Neural cell (in vitro differentiated cells): ENCODE results near the gene MS4A2.

Experiments used
- EP300 ChIP-seq: fragments of 450-650 bp; conservative IDR thresholded peaks from 2 replicates; pipeline ENCODE4 v1.6.1; 2014; ENCODE audit warnings: antibody characterized with exemption, mild to moderate bottlenecking, moderate library complexity; ENCODE audit not compliant: poor library complexity, severe bottlenecking
- EZH2 ChIP-seq: fragments of 200-600, 300-800 bp; shearing (Covaris generic), sonication (generic); IDR thresholded peaks from 2 replicates; pipeline ENCODE4 v1.6.1; 2014; ENCODE audit warnings: antibody characterized with exemption, low read length, borderline replicate concordance, mild to moderate bottlenecking; ENCODE audit not compliant: insufficient read depth, poor library complexity, severe bottlenecking
- POLR2AphosphoS5 ChIP-seq: IDR thresholded peaks from 2 replicates; pipeline ENCODE4 v1.6.1; 2012
- RAD21 ChIP-seq: fragments of 450-650 bp; conservative IDR thresholded peaks from 2 replicates; pipeline ENCODE4 v1.6.1; 2014; ENCODE audit warnings: antibody characterized with exemption, mild to moderate bottlenecking, moderate library complexity
- SMC3 ChIP-seq: fragments of 450-650 bp; conservative IDR thresholded peaks from 2 replicates; pipeline ENCODE4 v1.6.1; 2014; ENCODE audit warnings: antibody characterized with exemption, mild to moderate bottlenecking, moderate library complexity; ENCODE audit not compliant: poor library complexity
- TAF1 ChIP-seq: IDR thresholded peaks from 2 replicates; pipeline ENCODE4 v1.6.1; 2012; ENCODE audit warnings: low read depth
- TF ChIP-seq, protein P1 (sequence below): IDR thresholded peaks from 2 replicates; pipeline ENCODE4 v1.6.1; 2012; ENCODE audit warnings: borderline replicate concordance
- TF ChIP-seq, protein P2 (sequence below): fragments of 450-650 bp; IDR thresholded peaks from 2 replicates; pipeline ENCODE4 v1.5.1; 2014; ENCODE audit warnings: antibody characterized with exemption, mild to moderate bottlenecking, moderate library complexity; ENCODE audit not compliant: poor library complexity, severe bottlenecking

DNA sequence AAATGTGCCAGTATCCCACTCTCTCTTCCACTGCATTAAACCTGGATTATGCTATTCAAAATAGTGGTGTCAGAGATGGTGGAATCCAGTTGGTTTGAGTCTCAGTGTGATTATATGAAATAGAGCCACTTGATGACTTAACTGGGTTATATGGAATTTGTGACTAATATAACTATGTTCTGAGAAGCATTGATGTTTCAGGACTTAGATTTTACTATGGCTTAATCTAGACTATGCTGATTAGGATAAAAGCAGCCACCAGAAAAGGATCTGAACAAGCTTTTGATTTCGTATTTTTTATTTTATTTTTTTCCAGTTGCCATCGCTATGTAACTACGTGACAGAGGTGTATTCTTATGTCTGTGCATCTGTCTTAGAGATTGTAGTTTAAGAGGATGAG is 55.3 kb downstream of the MS4A2 start:
- TF ChIP-seq TAF1 (no peak), POLR2AphosphoS5 (no peak), RAD21 (no peak), SMC3 (no peak), EP300 (no peak), EZH2 (no peak)
- TF ChIP-seq, protein P1, sequence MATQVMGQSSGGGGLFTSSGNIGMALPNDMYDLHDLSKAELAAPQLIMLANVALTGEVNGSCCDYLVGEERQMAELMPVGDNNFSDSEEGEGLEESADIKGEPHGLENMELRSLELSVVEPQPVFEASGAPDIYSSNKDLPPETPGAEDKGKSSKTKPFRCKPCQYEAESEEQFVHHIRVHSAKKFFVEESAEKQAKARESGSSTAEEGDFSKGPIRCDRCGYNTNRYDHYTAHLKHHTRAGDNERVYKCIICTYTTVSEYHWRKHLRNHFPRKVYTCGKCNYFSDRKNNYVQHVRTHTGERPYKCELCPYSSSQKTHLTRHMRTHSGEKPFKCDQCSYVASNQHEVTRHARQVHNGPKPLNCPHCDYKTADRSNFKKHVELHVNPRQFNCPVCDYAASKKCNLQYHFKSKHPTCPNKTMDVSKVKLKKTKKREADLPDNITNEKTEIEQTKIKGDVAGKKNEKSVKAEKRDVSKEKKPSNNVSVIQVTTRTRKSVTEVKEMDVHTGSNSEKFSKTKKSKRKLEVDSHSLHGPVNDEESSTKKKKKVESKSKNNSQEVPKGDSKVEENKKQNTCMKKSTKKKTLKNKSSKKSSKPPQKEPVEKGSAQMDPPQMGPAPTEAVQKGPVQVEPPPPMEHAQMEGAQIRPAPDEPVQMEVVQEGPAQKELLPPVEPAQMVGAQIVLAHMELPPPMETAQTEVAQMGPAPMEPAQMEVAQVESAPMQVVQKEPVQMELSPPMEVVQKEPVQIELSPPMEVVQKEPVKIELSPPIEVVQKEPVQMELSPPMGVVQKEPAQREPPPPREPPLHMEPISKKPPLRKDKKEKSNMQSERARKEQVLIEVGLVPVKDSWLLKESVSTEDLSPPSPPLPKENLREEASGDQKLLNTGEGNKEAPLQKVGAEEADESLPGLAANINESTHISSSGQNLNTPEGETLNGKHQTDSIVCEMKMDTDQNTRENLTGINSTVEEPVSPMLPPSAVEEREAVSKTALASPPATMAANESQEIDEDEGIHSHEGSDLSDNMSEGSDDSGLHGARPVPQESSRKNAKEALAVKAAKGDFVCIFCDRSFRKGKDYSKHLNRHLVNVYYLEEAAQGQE = no peak
- TF ChIP-seq, protein P2, sequence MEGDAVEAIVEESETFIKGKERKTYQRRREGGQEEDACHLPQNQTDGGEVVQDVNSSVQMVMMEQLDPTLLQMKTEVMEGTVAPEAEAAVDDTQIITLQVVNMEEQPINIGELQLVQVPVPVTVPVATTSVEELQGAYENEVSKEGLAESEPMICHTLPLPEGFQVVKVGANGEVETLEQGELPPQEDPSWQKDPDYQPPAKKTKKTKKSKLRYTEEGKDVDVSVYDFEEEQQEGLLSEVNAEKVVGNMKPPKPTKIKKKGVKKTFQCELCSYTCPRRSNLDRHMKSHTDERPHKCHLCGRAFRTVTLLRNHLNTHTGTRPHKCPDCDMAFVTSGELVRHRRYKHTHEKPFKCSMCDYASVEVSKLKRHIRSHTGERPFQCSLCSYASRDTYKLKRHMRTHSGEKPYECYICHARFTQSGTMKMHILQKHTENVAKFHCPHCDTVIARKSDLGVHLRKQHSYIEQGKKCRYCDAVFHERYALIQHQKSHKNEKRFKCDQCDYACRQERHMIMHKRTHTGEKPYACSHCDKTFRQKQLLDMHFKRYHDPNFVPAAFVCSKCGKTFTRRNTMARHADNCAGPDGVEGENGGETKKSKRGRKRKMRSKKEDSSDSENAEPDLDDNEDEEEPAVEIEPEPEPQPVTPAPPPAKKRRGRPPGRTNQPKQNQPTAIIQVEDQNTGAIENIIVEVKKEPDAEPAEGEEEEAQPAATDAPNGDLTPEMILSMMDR = no peak
